ENCODE results near the gene CASZ1.

DNA sequence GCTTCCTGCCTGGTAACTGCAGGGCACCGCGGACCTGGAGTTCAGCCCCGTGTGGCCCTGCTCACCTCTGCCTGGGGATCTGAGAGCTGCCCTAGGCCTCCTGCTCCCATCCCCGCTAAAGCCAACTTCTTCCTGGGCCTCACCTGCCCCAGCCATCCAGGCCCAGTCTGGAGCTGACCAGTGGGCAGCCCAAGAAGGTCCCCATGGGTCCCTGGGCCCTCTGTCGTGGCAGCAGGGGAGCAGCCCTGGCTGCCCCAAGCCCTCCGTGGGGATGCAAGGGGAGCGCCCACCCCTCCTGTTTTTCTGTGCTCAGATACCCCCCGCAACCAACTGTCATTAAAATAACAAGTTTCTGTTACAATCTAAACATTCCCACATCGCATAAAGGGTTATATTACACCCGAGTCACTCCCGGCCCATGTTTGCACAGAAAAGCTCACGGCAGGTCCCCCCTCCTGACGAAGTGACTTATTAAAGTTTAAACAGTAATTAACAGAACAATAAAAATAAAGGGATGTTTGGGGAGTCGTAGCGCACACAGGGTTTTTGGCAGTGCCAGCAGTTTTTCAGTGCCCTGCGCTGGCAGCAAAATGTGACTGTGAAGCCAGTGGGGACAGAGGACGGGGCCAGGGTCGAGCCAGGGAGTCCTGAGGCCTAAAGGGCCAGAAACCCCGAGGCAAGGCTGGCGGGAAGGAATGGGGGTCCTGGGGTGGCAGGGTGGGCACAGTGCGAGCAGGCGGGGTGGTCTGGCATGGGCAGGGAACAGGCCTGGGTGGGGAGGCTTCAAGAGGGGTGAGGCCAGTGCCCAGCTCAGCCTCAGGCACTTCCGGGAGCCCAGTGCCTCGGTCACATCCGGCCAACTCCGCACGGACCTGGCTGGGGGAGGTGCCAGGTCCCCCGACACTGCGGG is 121.5 kb downstream of the CASZ1 start:
- TF ChIP-seq CTCF (IDR thresholded peaks at IDR 0.05; ENCODE audit: insufficient read depth, low read length, poor library complexity, severe bottlenecking) = no peak
- TF ChIP-seq EZH2phosphoT487 (conservative IDR thresholded peaks at IDR 0.05; ENCODE audit: low read length) = no peak
